BJ (cell line): ENCODE results near the gene RAET1G. TPM values are rescaled to one million over a fixed set of nuclear protein-coding genes. Genes with fewer than 3 reads are reported as not detected.
"Not testable (repeated sequence)": the region's sequence is repeated elsewhere in the genome, so short reads cannot be mapped to it uniquely, and the experiment has no call there.

Experiments
- CTCF ChIA-PET: fragments of 350-600 bp; formaldehyde crosslinking; extraction: SDS; loops from one replicate; lab custom pipeline; 2021; ENCODE audit warnings: antibody characterized with exemption, inconsistent platforms; lab: Yijun Ruan, JAX
- POLR2A ChIA-PET: fragments of 300-600 bp; sonication (Branson Sonifier 250); formaldehyde crosslinking; extraction: SDS; loops from one replicate; lab custom pipeline; 2021; ENCODE audit warnings: antibody characterized with exemption; lab: Charles Lee
- DNase-seq: peaks from one replicate; pipeline ENCODE4 v3.0.0-alpha.2; 2011; ENCODE audit warnings: low read depth
- H3K27me3 ChIP-seq: 2 replicates; pipeline ENCODE4 v1.6.0; 2011; ENCODE audit warnings: low read length; ENCODE audit not compliant: control insufficient read depth, insufficient read depth
- H3K36me3 ChIP-seq: 2 replicates; pipeline ENCODE4 v1.5.1; 2011; ENCODE audit warnings: low read length; ENCODE audit not compliant: control insufficient read depth, insufficient read depth
- H3K4me3 ChIP-seq: 2 replicates; pipeline ENCODE4 v1.5.1; 2011; ENCODE audit warnings: low read depth, mild to moderate bottlenecking, control low read depth, low read length
- CTCF ChIP-seq: IDR thresholded peaks from 2 replicates; pipeline ENCODE4 v1.5.1; 2011; ENCODE audit warnings: low read depth, mild to moderate bottlenecking, control low read depth, inconsistent platforms, low read length, moderate library complexity; ENCODE audit not compliant: insufficient read depth
- polyA plus RNA-seq: library from polyadenylated mRNA; depleted of rRNA; stranded (reverse); fragments of >200 nt; gene quantifications from 2 replicates; pipeline ENCODE4 v1.2.3, GENCODE V29; 2011

The RAET1G gene
- polyA plus RNA-seq, 1 experiment, result 1.1 TPM

- POLR2A ChIA-PET, result no interaction called here
- Histone ChIP-seq H3K27me3 (peaks cover 34% of the 10 kb centered on the region), H3K36me3 (no peaks in the 10 kb centered on the region), H3K4me3 (no peak overlapping the region; the same call in 1 of the 2 replicates)
- DNase-seq, result no peak
- CTCF ChIA-PET, result no interaction called here
- TF ChIP-seq CTCF, result no peak
Measured at GRCh38 chr6:149962461-149963211, 39.7 kb upstream of the RAET1G start.

GRCh38 chr6:149961728-149962425, 39.0 kb upstream of the RAET1G start:
- H3K36me3 ChIP-seq, result no peaks in the 10 kb centered on the region
- H3K4me3 ChIP-seq, result no peak overlapping the region
- ChIA-PET POLR2A (no interaction called here), CTCF (interaction anchor here (1.9 kb wide), 1 partner anchor 115 kb away, joined by 4 read pairs; no protein-coding TSS in a partner anchor)
- H3K27me3 ChIP-seq, result peaks cover 29% of the 10 kb centered on the region
- TF ChIP-seq CTCF, result 0 out of 2 replicates have a peak, but pooled peaks have one; percentile 22
- no peak for DNase-seq

- TF ChIP-seq CTCF, result no peak
- Histone ChIP-seq H3K27me3 (peaks cover 30% of the 10 kb centered on the region), H3K36me3 (no peaks in the 10 kb centered on the region), H3K4me3 (no peak overlapping the region)
- DNase-seq, result no peak
- ChIA-PET CTCF (interaction anchor here (0.8 to 1.9 kb wide), 2 partner anchors 113 to 353 kb away, joined by 3 to 4 read pairs; no protein-coding TSS in a partner anchor), POLR2A (no interaction called here)
Measured at GRCh38 chr6:149960488-149960887, 37.6 kb upstream of the RAET1G start.

GRCh38 chr6:149959806-149960205, 36.9 kb upstream of the RAET1G start:
- CTCF ChIA-PET, result interaction anchor here (0.8 kb wide), 1 partner anchor 353 kb away, joined by 3 read pairs; no protein-coding TSS in a partner anchor
- H3K4me3 ChIP-seq, POLR2A ChIA-PET, DNase-seq, H3K36me3 ChIP-seq: not testable (repeated sequence)
- H3K27me3 ChIP-seq, result peaks cover 27% of the 10 kb centered on the region

- POLR2A ChIA-PET, H3K4me3 ChIP-seq, CTCF ChIA-PET, DNase-seq, H3K36me3 ChIP-seq: not testable (repeated sequence)
- H3K27me3 ChIP-seq, result peaks cover 20% of the 10 kb centered on the region
Measured at GRCh38 chr6:149958124-149958523, 35.2 kb upstream of the RAET1G start.

GRCh38 chr6:149955654-149956317, 32.9 kb upstream of the RAET1G start:
- POLR2A ChIA-PET, H3K36me3 ChIP-seq, DNase-seq, CTCF ChIA-PET, H3K4me3 ChIP-seq: not testable (repeated sequence)
- peaks cover 31% of the 10 kb centered on the region for H3K27me3 ChIP-seq

DNA sequence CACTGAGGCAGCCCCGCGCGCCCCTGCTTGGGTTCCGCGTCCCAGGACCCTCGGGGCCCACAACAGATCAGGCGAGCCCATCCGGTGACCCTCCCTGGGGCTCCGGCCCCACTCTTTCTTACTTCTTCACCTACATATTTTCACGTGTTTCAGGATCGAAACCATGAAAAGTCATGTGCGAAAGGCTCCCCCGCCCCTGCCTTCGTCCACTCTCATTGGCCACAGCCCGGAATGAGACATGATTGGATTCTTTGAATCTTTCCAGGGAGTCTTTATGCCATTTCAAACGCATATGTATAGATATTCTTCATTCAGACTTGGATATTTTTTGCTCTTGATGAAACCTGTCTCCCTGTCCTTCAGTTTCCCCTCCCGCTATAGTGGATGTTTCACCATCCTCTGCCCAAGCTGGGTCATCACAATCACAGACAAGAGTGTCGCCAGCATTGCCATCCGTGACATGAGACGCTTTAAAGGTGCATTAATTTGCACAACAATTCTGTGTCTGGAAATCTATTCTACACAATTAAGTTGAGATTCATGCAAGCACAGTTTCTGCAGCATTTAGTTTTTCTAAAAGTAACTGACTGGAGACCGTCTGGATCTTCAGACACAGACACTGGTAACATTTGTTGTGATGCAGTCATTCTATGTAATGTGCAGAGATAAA, 32.2 kb upstream of the RAET1G start:
- POLR2A ChIA-PET, H3K36me3 ChIP-seq, H3K4me3 ChIP-seq, CTCF ChIA-PET, DNase-seq: not testable (repeated sequence)
- peaks cover 31% of the 10 kb centered on the region for H3K27me3 ChIP-seq

DNA sequence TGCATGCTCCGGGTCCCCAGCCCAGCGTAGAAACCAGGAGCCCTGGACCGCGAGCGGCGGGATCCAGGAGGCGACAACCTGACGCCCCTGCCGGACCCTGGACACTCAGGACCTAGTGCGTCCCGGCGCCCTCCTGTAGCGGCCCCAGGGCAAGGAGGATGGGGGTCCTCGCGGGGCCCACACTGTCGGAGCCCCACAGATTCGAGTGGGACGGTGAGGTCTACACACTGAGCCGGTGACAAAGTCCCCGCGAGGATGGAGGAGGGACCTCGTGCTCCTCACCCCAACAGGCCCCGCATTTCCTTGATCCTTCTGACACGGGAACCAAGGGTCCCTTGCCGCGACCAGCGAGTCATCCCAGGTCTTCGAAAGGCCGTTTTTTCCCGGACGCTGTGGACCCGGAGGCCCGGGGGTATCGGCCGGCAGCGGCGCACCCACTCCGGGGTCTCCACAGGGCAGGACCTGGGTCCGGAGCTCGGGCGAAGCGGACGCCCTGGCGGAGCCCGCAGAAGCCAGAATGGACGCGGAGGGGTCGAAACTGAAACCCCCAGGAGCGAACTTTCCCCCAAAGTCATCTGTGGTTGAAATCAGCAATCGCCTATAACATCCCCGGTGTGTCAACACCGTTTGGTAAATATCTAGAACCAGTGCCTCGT, 31.5 kb upstream of the RAET1G start:
- CTCF ChIA-PET, H3K4me3 ChIP-seq, DNase-seq, H3K36me3 ChIP-seq, POLR2A ChIA-PET: not testable (repeated sequence)
- peaks cover 31% of the 10 kb centered on the region for H3K27me3 ChIP-seq

GRCh38 chr6:149953934-149954327, 31.0 kb upstream of the RAET1G start:
- H3K4me3 ChIP-seq, POLR2A ChIA-PET, DNase-seq, H3K36me3 ChIP-seq, CTCF ChIA-PET: not testable (repeated sequence)
- H3K27me3 ChIP-seq, result peaks cover 31% of the 10 kb centered on the region
